GM12801 (cell line): ENCODE results near the gene AKT3.

Source experiments
- TF ChIP-seq, protein P1 (sequence below): IDR thresholded peaks from one replicate; pipeline ENCODE4 v1.5.1; 2011; ENCODE audit warnings: control low read depth; ENCODE audit not compliant: insufficient read length; ENCODE audit errors: extremely low read depth

AKT3 gene

GRCh38 chr1:243748706-243749283 is 101.2 kb downstream of the AKT3 start:
- TF ChIP-seq, protein P1, sequence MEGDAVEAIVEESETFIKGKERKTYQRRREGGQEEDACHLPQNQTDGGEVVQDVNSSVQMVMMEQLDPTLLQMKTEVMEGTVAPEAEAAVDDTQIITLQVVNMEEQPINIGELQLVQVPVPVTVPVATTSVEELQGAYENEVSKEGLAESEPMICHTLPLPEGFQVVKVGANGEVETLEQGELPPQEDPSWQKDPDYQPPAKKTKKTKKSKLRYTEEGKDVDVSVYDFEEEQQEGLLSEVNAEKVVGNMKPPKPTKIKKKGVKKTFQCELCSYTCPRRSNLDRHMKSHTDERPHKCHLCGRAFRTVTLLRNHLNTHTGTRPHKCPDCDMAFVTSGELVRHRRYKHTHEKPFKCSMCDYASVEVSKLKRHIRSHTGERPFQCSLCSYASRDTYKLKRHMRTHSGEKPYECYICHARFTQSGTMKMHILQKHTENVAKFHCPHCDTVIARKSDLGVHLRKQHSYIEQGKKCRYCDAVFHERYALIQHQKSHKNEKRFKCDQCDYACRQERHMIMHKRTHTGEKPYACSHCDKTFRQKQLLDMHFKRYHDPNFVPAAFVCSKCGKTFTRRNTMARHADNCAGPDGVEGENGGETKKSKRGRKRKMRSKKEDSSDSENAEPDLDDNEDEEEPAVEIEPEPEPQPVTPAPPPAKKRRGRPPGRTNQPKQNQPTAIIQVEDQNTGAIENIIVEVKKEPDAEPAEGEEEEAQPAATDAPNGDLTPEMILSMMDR = no peak

- TF ChIP-seq, protein P1 = no peak
Measured at GRCh38 chr1:243748227-243748626, 101.8 kb downstream of the AKT3 start.

- TF ChIP-seq, protein P1 = no peak
Measured at GRCh38 chr1:243746751-243747150, 103.3 kb downstream of the AKT3 start.

GRCh38 chr1:243745356-243745755 is 104.7 kb downstream of the AKT3 start:
- TF ChIP-seq, protein P1 = no peak

GRCh38 chr1:243742819-243743218 is 107.2 kb downstream of the AKT3 start:
- TF ChIP-seq, protein P1 = no peak

DNA sequence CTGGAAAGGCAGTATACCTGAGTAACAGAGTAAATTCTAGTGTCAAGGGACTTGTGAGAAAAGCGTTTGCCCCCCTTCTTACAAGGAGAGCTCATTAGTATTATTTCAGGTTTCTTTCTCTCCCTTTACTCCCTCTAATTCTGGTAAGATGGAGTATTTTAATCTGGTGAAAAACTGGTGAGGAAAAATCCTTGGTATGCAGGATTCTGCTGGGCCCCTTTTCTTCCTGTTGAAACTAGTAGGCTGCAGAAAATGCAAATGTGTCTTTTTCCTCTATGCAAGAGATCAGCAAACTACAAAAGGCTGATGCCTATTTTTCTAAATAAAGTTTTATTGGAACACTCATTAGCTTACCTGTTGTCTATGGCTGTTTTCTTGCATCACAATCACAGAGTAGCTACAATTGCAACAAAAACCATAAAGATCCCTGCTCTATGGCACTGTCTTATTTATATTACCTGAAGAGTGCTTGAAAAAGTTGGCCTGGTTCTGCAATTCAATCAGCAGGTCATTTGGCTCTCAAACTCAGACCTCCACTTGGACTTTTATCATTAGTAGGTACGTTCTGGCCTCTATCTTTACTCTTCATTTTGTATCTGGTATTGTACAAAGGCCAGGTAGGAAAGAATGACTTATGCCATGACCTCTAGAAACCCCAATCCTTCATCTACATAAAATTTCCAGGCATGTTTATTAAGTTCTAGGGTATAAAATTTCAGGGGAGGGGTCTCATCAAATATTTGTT is 109.6 kb downstream of the AKT3 start:
- TF ChIP-seq, protein P1 = no peak

- TF ChIP-seq, protein P1 = no peak
Measured at GRCh38 chr1:243739335-243740003, 110.6 kb downstream of the AKT3 start.
